Muscle layer of colon (tissue), 2 donors: Measurements from ENCODE around the gene ZMYM4.

Source experiments
- H3K27ac ChIP-seq: one replicate; pipeline ENCODE4 v1.7.0; 2013; ENCODE audit warnings: low read depth, mild to moderate bottlenecking, low read length, moderate library complexity
- H3K27me3 ChIP-seq, 2 donors: one replicate each; pipeline ENCODE4 v1.7.0; 2013; ENCODE audit warnings: low read length in 2 of 2, mild to moderate bottlenecking in 2 of 2; ENCODE audit not compliant: insufficient read depth in 2 of 2, control insufficient read depth in 1 of 2
- H3K36me3 ChIP-seq: one replicate; pipeline ENCODE4 v1.7.0; 2013; ENCODE audit warnings: mild to moderate bottlenecking, low read length; ENCODE audit not compliant: insufficient read depth
- H3K4me1 ChIP-seq: one replicate; pipeline ENCODE4 v1.7.0; 2013; ENCODE audit warnings: mild to moderate bottlenecking, low read length; ENCODE audit not compliant: insufficient read depth
- H3K4me3 ChIP-seq, 2 donors: one replicate each; pipeline ENCODE4 v1.7.0; 2013; ENCODE audit warnings: low read length in 2 of 2, low read depth in 1 of 2, mild to moderate bottlenecking in 1 of 2, moderate library complexity in 1 of 2
- H3K9ac ChIP-seq: one replicate; pipeline ENCODE4 v1.7.0; 2013; ENCODE audit warnings: low read length
- H3K9me3 ChIP-seq: one replicate; pipeline ENCODE4 v1.7.0; 2013; ENCODE audit warnings: mild to moderate bottlenecking, low read length
- donor health status: abdominal sarcoma.
- donor health status: Adenocarcinoma of cecum.

Gene ZMYM4

GRCh38 chr1:35255276-35255675 lies 13.2 kb upstream of the ZMYM4 start:
- Histone ChIP-seq H3K9me3 (no peaks in the 10 kb centered on the region), H3K4me3 (no peak overlapping the region), H3K9ac (no peak overlapping the region), H3K27me3 (no peaks in the 10 kb centered on the region), H3K27ac (no peak overlapping the region), H3K4me1 (no peaks in the 10 kb centered on the region), H3K36me3 (no peaks in the 10 kb centered on the region)

GRCh38 chr1:35259561-35259960 lies 8.9 kb upstream of the ZMYM4 start:
- no peaks in the 10 kb centered on the region for H3K36me3 ChIP-seq
- H3K9ac ChIP-seq, result no peak overlapping the region
- no peaks in the 10 kb centered on the region for H3K4me1 ChIP-seq
- H3K27ac ChIP-seq, result no peak overlapping the region
- H3K9me3 ChIP-seq, result no peaks in the 10 kb centered on the region
- H3K4me3 ChIP-seq, result no peak overlapping the region
- no peaks in the 10 kb centered on the region for H3K27me3 ChIP-seq

- H3K36me3 ChIP-seq, result no peaks in the 10 kb centered on the region
- H3K4me3 ChIP-seq, result no peak overlapping the region
- H3K9ac ChIP-seq, result no peak overlapping the region
- H3K9me3 ChIP-seq, result no peaks in the 10 kb centered on the region
- no peak overlapping the region for H3K27ac ChIP-seq
- peaks cover 10% of the 10 kb centered on the region for H3K4me1 ChIP-seq
- H3K27me3 ChIP-seq, result no peaks in the 10 kb centered on the region
Observed at GRCh38 chr1:35261412-35262120, 6.9 kb upstream of the ZMYM4 start.

GRCh38 chr1:35264035-35264434 lies 4.5 kb upstream of the ZMYM4 start:
- H3K9ac ChIP-seq, result no peak overlapping the region
- peaks cover 17% of the 10 kb centered on the region for H3K4me1 ChIP-seq
- H3K4me3 ChIP-seq, result no peak overlapping the region
- no peaks in the 10 kb centered on the region for H3K27me3 ChIP-seq
- no peaks in the 10 kb centered on the region for H3K9me3 ChIP-seq
- H3K36me3 ChIP-seq, result no peaks in the 10 kb centered on the region
- no peak overlapping the region for H3K27ac ChIP-seq

- Histone ChIP-seq H3K36me3 (no peaks in the 10 kb centered on the region), H3K9me3 (no peaks in the 10 kb centered on the region), H3K4me3 (no peak overlapping the region), H3K27me3 (no peaks in the 10 kb centered on the region), H3K9ac (no peak overlapping the region), H3K27ac (peak overlapping the region; percentile 35), H3K4me1 (peaks cover 22% of the 10 kb centered on the region)
Observed at GRCh38 chr1:35264871-35265270, 3.6 kb upstream of the ZMYM4 start.

GRCh38 chr1:35266306-35266705 lies 2.2 kb upstream of the ZMYM4 start:
- Histone ChIP-seq H3K27ac (no peak overlapping the region), H3K9ac (no peak overlapping the region), H3K36me3 (no peaks in the 10 kb centered on the region), H3K9me3 (no peaks in the 10 kb centered on the region), H3K27me3 (no peaks in the 10 kb centered on the region), H3K4me1 (peaks cover 30% of the 10 kb centered on the region), H3K4me3 (no peak overlapping the region)

- peak overlapping the region; percentile 90 for H3K27ac ChIP-seq
- no peaks in the 10 kb centered on the region for H3K36me3 ChIP-seq
- H3K27me3 ChIP-seq, result no peaks in the 10 kb centered on the region
- no peaks in the 10 kb centered on the region for H3K9me3 ChIP-seq
- H3K4me1 ChIP-seq, result peaks cover 30% of the 10 kb centered on the region
- peak overlapping the region; percentile 81 for H3K9ac ChIP-seq
- H3K4me3 ChIP-seq, result peak overlapping the region; percentile 82 to 96
Observed at GRCh38 chr1:35269201-35269988, 886 bp downstream of the ZMYM4 start.

GRCh38 chr1:35269989-35270289 lies 1.4 kb downstream of the ZMYM4 start:
- peak overlapping the region; percentile 81 for H3K9ac ChIP-seq
- no peaks in the 10 kb centered on the region for H3K36me3 ChIP-seq
- H3K27me3 ChIP-seq, result no peaks in the 10 kb centered on the region
- peaks cover 27% of the 10 kb centered on the region for H3K4me1 ChIP-seq
- peak overlapping the region; percentile 82 to 96 for H3K4me3 ChIP-seq
- peak overlapping the region; percentile 24 for H3K27ac ChIP-seq
- H3K9me3 ChIP-seq, result no peaks in the 10 kb centered on the region

- Histone ChIP-seq H3K27me3 (no peaks in the 10 kb centered on the region), H3K4me1 (peaks cover 23% of the 10 kb centered on the region), H3K36me3 (no peaks in the 10 kb centered on the region), H3K27ac (no peak overlapping the region), H3K9me3 (no peaks in the 10 kb centered on the region), H3K9ac (no peak overlapping the region), H3K4me3 (no peak overlapping the region)
Observed at GRCh38 chr1:35270836-35271235, 2.3 kb downstream of the ZMYM4 start.

GRCh38 chr1:35274197-35274596 lies 5.7 kb downstream of the ZMYM4 start:
- H3K4me3 ChIP-seq, result no peak overlapping the region
- no peaks in the 10 kb centered on the region for H3K9me3 ChIP-seq
- no peaks in the 10 kb centered on the region for H3K36me3 ChIP-seq
- H3K9ac ChIP-seq, result no peak overlapping the region
- H3K27ac ChIP-seq, result no peak overlapping the region
- peaks cover 17% of the 10 kb centered on the region for H3K4me1 ChIP-seq
- H3K27me3 ChIP-seq, result no peaks in the 10 kb centered on the region

- Histone ChIP-seq H3K9me3 (no peaks in the 10 kb centered on the region), H3K9ac (no peak overlapping the region), H3K4me1 (peaks cover 4% of the 10 kb centered on the region), H3K36me3 (no peaks in the 10 kb centered on the region), H3K4me3 (no peak overlapping the region), H3K27ac (no peak overlapping the region), H3K27me3 (no peaks in the 10 kb centered on the region)
Observed at GRCh38 chr1:35278886-35279554, 10.5 kb downstream of the ZMYM4 start.
